Measurements from ENCODE around the gene PSMB9.

The PSMB9 gene

GRCh38 chr6:32895006-32895345 is 41.0 kb downstream of the PSMB9 start:
- H3K4me3 ChIP-seq (ENCODE audit: low read depth, low read length), result peak overlapping the region; percentile 64
- no peak for DNase-seq (ENCODE audit: low read depth)
- TF ChIP-seq CTCF (IDR thresholded peaks at IDR 0.05; ENCODE audit: low read depth, low read length, missing control alignments), result no peak

GRCh38 chr6:32903952-32904351 is 50.0 kb downstream of the PSMB9 start:
- no peak for TF ChIP-seq CTCF (IDR thresholded peaks at IDR 0.05; ENCODE audit: low read depth, low read length, missing control alignments)
- H3K4me3 ChIP-seq (ENCODE audit: low read depth, low read length), result no peak overlapping the region
- DNase-seq (ENCODE audit: low read depth), result no peak

- no peak for TF ChIP-seq CTCF (IDR thresholded peaks at IDR 0.05; ENCODE audit: low read depth, low read length, missing control alignments)
- H3K4me3 ChIP-seq (ENCODE audit: low read depth, low read length), result no peak overlapping the region
- DNase-seq (ENCODE audit: low read depth), result no peak
These were observed 51.1 kb downstream of the PSMB9 start for GRCh38 chr6:32905078-32905477.

- DNase-seq (ENCODE audit: low read depth), result no peak
- TF ChIP-seq CTCF (IDR thresholded peaks at IDR 0.05; ENCODE audit: low read depth, low read length, missing control alignments), result no peak
- no peak overlapping the region for H3K4me3 ChIP-seq (ENCODE audit: low read depth, low read length)
These were observed 52.5 kb downstream of the PSMB9 start for GRCh38 chr6:32906539-32906938.

GRCh38 chr6:32908897-32909296 is 54.9 kb downstream of the PSMB9 start:
- DNase-seq (ENCODE audit: low read depth), result no peak
- H3K4me3 ChIP-seq (ENCODE audit: low read depth, low read length), result no peak overlapping the region
- no peak for TF ChIP-seq CTCF (IDR thresholded peaks at IDR 0.05; ENCODE audit: low read depth, low read length, missing control alignments)
